Left colon (tissue), 2 donors: ENCODE measurements around the gene MTHFD1L. TPM values are rescaled to one million over a fixed set of nuclear protein-coding genes. Genes with fewer than 3 reads are reported as not detected.
A peak's percentile ranks its signal among the peaks of the same experiment; 100 is the strongest.

ENCODE experiments used
- ATAC-seq: fragments of 200-7000 bp; cut with Tn5 transposase; one replicate; pipeline ENCODE4 v1.9.1; 2020; ENCODE audit warnings: mild to moderate bottlenecking, moderate library complexity
- DNase-seq, 2 donors: peaks; one replicate each; pipeline ENCODE4 v3.0.0-alpha.2; 2020
- intact Hi-C, 2 donors: fragments of 100-400 bp; cut with DNase I in 1 of 2; cut with micrococcal nuclease in 1 of 2; formaldehyde crosslinking; loops; one replicate each; pipeline versions ENCODE4 v1.11.2 to v1.14.0; 2022; cut with DNase I, micrococcal nuclease
- total RNA-seq, 2 donors: library from RNA; stranded (reverse); fragmentation: NEBNext Ultra II Directional; extraction: Animal tissue kit (Norgen Biotek cat#: 25700); gene quantifications; one replicate each; pipeline ENCODE4 v1.2.1, GENCODE V29; 2021
- donor health status: DM: no; HTN: no; CAD: no.
- donor health status: DM: yes; HTN: yes; CAD: no.

The MTHFD1L gene
- total RNA-seq, 2 donors from 2014 or later, result 5.1 to 10.9 TPM

DNA sequence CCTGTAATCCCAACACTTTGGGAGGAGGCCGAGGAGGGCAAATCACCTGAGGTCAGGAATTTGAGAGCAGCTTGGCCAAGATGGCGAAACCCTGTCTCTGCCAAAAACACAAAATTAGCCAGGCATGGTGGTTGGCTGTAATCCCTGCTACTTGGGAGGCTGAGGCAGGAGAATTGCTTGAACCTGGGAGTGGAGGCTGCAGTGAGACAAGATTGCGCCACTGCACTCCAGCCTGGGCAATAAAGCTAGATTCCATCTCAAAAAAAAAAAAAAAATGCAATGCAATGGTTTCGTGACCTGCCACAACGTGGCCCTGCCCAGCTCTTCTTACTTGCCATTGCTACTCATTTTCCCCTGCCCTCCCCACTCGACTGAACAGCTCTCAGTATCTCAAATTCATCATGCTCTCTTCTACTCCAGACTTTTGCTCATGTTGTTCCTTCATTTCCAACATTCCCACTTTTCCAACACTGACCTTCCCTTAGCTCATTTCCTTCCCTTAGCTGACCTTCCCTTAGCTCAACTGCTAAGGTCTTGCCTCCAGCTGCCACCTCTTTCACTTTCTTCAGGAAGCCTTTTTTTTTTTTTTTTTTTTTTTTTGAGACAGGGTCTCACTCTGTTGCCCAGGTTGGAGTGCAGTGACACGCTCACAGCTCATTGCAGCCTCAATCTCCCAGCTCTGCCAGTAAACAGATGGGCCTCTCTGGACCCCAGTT, 2.1 kb upstream of the MTHFD1L start:
- DNase-seq, result no peak
- no peak for ATAC-seq
- intact Hi-C loops, result no loop called here

DNA sequence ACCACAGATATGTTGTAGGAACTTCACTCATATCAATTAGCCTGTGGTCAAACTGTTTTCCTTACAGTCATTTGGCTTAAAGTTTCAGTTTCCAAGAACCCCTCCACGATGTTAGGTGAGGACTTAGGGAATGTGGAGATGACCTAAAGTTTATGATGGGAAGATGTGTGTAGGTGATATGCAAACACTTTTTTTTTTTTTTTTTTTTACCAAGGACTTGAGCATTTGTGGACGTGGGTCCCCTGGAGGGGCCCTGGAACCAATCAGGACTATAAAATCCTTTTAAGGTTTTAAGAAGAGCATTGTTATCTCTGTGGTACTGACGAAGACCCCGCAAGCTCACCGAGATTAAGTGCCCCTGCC, 478 bp upstream of the MTHFD1L start:
- intact Hi-C loops, result no loop called here
- no peak for DNase-seq
- ATAC-seq, result no peak

DNA sequence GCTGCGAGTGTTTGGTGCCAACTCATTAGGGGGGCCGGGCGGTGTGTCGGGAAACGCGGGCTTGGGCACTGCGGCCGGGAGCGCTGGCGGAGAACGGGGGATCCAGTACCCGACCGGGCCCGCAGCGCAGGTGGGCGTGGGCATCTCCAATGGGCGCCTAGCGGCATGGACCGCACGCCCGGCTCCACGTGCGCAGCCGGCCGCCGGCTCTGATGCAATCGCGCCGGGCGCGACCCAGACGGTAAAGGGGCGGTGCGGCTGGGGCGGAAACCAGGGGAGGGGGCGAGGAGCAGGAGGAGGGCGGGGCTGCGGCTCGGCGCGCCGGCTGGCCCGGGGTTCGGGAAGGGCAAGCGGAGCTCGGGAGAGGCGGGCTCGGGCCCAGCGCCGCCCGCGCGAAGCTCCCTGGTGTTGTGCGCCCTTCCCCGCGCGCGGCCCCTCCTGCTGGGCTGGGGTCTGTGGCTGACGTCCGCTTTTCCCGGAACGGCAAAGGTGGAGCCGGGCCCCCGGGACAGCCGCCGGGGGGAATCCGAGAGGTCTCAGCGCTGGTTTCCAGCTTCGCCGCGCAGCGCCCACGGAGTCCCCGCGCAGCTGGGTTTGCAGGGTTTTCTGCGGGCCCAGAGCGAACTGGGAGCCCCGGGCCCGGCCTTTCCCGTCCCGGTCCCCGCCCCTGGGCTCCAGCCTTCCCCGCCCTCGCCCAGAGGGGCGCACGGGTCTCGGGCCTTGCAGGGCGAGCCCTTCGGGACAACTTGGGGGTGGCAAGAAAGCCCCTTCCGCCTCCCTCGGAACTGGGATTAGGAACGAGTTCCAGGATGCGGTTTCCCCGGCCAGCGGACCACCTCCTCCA, 867 bp downstream of the MTHFD1L start:
- intact Hi-C loops, result no loop called here

DNA sequence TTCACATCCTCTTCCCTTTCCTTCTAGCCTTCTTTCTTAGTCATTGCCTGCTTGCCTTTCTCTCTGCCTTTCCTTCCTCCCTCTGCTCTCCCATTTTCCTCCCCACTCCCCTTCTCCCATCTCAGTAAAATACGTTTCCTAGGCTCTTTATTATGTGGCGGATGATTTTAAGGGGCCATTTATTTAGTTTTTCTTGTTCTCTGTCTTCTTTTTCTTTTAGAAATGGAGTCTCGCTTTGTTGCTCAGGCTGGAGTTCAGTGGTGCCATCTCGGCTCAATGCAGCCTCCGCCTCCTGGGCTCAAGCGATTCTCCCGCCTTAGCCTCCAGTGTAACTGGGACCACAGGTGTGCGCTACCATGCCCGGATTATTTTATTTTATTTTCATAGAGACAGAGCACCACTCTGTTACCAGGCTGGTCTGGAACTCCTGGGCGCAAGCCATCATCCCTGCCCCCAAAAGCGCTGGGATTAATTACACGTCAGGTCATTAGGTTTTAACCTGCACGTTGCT, 1.5 kb downstream of the MTHFD1L start:
- intact Hi-C loops, result no loop called here
- DNase-seq, result no peak
- no peak for ATAC-seq

More for the DNA sequence above, 867 bp downstream of the MTHFD1L start:
- ATAC-seq (peak; percentile 79), DNase-seq (peak; percentile 79 to 81)

DNA sequence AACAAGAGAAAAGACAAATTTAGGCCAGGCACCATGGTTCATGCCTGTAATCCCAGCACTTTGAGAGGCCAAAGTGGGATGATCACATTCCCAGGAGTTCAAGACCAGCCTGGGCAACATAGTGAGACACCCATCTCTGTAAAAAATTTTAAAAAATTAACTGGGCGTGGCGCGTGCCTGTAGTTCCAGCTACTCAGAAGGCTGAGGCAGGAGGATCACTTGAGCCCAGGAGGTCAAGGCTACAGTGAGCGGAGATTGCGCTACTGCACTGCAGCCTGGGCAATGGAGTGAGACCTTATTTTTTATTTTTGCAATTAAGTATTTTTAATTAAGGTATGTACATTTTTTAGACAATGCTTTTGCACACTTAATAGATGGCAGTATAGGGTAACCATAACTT, 3.3 kb downstream of the MTHFD1L start:
- no peak for DNase-seq
- intact Hi-C loops, result no loop called here
- no peak for ATAC-seq

DNA sequence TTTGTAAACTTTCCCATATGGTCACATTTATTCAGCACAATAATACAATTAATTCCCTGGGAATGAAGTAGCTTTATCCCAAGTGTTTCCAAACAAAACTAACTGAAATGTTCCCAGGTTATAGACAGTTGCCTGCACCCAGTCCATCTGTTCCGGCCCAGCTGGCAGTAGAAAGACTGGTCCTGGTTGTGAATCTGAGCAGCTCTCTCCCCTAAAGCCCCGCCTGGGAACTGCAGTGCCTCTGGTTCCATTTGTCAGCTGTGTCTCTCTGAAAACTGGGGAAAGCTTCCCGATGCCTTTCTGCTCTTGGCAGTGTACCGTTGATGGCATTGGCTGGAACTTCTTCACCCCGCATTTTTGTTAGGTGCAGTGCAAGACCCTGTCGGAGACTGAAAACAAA, 8.7 kb downstream of the MTHFD1L start:
- no peak for ATAC-seq
- no peak for DNase-seq
- intact Hi-C loops, result no loop called here

DNA sequence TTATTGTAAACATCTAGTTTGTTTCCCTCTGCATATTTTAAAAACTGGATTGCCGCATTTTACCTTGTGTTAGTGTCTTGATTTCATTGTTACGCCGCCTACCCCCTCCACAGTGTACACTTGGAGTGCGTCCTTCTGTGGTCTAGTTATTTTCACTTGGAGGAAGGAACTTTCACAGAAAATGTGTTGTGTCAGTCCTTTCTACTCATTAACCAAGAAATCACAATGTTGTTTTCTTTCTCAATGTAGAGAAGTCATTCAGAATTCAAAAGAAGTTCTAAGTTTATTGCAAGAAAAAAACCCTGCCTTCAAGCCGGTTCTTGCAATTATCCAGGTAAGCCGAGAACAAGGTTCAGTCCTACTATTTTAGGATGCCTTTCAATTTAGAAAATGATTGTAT, 10.3 kb downstream of the MTHFD1L start:
- ATAC-seq (no peak), DNase-seq (no peak)
- intact Hi-C loops, result no loop called here

DNA sequence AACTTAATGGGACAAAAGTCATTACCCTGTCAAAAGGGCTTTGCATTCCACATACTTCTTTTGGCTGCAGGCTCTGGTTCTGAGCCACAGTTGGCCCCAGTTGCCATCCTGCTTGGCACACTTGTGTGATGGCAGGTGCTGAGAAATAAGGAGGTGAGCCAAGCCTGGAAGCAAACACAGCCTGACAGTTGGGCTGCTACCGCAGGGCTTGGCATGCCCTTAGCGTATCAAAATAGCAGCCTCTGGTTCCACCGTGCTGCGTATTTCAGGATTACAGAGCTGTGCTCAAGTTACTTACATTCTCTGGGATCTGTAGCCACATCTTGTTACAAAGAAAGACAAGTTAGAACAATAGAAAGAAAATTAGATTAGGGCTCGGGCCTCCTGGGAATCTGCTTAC, 11.1 kb downstream of the MTHFD1L start:
- DNase-seq, result peak; percentile 34 to 55
- peak; percentile 70 for ATAC-seq
- intact Hi-C loops, result no loop called here

DNA sequence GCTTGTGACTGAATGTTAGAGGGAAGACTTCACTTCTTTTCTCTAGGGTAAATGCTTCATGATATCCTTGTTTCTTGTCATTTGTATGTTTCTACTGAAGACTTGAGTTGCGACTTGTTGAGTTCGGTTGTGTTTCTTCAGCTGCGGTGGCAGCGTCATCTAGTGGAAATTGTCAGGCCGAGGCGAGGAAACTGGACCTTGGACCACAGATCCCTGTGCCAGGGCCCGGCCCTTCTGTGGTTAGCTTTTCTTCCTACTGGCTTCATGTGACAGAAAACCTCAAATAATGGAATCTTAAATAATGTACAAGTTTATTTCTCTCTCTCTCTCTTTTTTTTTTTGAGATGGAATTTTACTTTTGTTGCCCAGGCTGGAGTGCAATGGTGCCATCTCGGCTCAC, 12.4 kb downstream of the MTHFD1L start:
- peak; percentile 68 to 81 for DNase-seq
- intact Hi-C loops, result no loop called here
- peak; percentile 95 for ATAC-seq

DNA sequence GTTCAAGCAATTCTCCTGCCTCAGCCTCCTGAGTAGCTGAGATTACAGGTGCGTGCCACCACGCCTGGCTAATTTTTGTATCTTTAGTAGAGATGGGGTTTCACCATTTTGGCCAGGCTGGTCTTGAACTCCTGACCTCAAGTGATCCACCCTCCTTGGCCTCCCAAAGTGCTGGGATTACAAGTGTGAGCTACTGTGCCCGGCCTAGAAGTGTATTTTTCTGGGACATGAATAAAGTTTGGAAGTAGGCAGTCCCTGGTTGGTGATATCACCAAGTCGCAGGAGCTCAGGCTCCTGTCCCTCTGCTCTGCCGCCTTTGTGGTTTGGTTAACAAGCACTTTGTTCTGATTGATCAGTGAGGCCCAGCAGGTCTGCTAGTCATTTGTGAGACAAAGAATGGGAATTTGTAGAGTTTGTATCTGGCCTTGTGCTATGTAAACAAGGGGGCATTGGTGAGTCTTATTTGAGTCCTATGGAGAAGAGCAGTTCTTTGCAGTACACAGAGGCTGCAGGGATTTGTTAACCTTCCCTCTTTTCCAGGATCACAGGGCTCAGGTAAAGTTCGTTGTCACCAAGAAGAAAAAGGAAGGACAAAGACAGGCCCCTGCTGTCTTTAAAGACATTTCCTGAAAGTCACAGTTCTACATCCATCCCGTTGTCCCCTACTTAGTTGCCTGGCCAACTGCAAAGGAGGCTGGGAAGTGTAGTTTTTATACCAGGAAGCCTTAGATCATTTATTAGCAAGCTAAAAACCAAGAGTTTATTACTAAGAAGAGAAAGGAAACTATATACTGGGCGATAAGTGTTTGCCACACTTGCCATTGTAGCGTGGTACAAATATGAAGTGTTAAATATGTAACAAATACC, 13.1 kb downstream of the MTHFD1L start:
- intact Hi-C loops, result no loop called here
- DNase-seq, result no peak
- peak; percentile 12 for ATAC-seq

DNA sequence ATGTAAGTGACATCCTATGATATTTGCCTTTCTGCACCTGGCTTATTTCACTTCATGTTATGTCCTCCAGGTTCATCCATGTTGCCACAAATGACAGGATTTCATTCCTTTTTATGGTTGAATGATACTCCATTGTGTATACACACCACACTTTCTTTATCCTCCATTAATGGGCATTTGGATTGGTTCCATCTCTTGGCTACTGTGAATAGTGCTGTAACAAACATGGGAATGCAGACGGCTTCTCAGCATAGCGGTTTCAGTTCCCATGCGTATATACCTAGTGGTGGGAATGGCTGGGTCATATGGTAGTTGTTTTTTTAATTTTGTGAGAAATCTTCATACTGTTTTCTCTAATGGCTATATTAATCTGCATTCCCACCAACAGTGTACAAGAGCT, 14.8 kb downstream of the MTHFD1L start:
- DNase-seq (no peak), ATAC-seq (no peak)

DNA sequence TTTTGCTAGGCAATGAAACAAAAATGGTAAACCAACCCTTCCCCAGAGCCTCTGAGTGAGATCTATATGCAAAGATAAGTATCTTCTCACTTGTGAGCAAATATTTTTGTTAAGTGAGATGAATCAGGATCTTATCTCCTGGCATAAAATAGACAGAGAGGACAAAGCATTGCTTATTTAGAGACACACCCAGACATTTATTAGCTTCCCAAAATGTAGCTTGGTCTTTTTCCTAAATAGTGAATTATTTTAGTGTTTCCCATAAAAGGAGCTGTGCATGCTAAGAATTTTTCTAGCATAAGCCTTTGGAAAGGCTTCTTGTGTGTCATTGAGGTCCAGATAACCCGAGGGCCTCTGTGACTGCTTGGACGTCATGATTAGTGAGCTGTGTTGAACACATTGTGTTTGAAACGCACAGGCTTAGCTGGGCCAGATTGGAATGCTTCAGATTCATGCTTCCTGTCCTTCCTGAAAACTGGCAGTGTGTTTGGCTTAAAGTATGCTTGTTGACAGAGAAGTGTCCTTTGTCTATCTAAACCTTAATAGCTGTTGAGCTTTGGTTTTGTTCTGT, 16.5 kb downstream of the MTHFD1L start:
- ATAC-seq (no peak), DNase-seq (no peak)
- intact Hi-C loops, result no loop called here

More for the DNA sequence above, 14.8 kb downstream of the MTHFD1L start:
- intact Hi-C loops, result no loop called here

DNA sequence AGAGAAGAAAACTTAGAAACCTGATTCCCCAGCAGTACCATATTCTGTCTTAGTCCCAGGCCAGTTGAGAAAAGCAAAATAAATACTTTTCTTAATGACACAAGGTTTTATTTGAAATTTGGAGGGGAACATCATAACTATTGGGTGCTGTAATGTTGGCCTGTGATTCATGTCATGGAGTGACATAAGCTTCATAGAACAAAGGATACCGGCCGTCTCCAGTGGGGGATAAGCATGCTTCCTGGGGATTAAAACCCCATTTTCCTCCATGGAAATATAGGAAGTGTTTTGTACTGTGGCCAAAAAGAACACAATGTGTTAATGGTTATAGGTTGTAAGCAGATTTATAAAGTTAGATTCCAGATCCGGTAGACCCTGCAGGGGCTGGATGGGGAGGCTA, 18.0 kb downstream of the MTHFD1L start:
- intact Hi-C loops, result no loop called here
- DNase-seq, result no peak
- no peak for ATAC-seq

DNA sequence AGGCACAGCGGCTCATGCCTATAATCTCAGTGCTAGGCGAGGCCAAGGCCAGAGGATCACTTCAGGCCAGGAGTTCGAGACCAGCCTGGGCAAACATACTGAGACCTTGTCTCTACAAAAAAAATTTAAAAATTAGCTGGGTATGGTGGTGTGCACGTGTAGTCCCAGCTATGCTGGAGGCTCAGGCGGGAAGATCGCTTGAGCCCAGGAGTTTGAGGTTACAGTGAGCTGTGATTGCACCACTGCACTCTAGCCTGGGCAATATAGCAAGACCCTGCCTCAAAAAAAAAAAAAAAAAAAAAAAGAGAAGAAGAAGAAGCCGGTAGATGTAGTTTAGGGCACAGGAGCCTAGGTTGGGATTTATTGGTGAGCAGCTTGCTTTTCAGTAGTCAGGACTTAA, 20.7 kb downstream of the MTHFD1L start:
- intact Hi-C loops, result no loop called here
- DNase-seq, result no peak
- ATAC-seq, result no peak

DNA sequence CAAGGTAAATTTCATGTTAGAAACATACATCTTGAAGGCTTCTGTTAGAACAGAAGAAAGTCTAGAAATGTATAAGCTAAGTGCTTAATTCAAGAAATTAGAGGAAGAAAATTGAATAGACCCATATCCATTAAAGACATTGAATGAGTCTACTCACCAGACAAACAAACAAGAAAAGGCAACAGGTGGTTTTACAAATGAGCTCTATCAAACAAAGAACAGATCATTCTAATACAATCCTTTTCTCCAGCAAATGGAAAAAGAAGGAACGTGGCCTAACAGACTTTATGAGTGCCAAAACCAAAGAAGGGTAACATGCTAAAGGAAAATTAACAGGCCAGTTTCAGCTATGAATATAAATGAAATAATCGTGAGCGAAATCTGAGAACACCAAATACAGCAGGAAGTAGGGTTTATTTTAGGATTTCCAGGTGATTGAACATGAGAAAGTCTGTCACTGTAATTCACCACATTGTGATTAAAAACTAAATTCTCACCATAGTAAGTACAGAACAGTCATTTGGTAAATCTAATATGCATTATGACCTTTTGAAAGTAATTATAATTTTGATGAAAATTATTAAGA, 22.6 kb downstream of the MTHFD1L start:
- ATAC-seq (no peak), DNase-seq (no peak)
- intact Hi-C loops, result no loop called here

DNA sequence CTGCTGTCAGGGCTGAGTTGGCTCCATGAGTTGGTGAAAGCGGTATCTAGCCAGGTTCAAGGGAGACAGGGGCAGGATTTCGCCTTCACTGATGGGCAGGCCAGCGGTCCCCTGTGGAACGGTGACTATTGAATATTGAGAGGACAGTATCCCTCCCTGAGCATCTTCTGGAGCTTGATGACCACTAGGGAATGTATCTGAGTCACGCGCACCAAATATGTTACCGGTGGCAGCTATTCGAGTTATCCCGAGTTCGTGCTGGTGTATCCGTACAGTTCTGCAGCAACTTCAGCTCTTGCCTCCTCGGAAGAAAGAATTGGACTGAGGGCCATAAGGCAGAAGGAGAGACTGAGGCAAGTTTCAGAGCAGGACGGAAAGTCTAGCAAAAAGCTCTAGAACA, 24.8 kb downstream of the MTHFD1L start:
- DNase-seq, result no peak
- intact Hi-C loops, result loop anchor here (5.0 to 10.0 kb wide), 2 partner anchors 124 to 442 kb away; no protein-coding TSS in a partner anchor
- ATAC-seq, result no peak

DNA sequence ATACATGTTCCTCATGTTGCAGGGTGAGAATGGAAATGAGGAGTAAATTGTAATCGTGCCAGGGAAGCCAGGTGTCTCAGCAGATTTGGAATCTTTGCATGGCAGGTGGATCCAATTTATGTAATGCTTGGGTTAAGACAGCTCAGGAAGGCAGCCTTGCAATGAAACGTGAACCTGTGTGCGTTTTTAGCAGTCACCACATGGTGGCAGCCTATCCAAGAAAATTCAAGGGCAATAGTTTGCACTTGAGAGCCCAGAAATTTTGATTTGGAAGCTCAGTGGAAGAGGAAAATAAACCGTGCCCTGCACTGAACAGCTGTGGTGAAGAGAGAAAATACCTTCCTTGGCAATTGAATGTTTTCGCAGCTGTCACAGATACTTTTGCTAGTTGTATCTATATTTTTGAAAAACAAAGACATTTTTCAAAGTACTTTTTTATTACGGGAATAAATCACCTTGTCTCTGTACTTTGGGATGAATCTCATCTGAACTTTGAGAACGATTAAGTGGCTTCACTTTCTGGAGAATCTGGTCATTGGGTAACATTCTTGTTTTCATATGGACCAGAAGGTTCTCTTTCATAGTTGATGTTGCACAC, 26.5 kb downstream of the MTHFD1L start:
- ATAC-seq (peak; percentile 71), DNase-seq (peak; percentile 31 to 72)
- intact Hi-C loops, result loop anchor here (5.0 to 10.0 kb wide), 2 partner anchors 123 to 440 kb away; no protein-coding TSS in a partner anchor

DNA sequence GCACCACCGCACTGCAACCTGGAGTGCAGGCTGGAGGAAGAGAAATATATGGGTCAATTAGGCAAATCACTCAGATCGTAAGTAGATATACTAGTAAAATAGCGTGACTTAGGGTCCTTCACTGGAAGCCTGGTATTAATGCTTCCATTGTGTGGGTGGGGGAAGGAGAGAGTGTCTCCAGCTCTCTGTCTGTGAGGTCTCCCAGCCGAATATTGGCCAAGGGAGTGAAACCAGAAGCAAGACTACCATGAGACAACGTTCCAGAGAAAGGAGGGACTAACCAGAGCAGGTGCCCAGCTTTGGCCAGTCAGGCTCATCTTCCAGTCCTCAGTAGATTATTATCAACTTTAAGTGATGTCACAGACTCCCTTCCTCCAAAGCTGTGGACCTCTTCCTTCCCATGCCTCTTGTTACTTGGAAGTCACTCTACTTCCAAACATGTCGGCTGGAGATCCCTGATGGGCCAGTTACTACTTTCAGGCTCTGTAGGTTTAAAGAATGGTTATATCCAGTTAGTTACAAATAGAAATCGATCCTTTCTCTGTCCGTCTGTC, 28.8 kb downstream of the MTHFD1L start:
- ATAC-seq (no peak), DNase-seq (no peak)
- intact Hi-C loops, result loop anchor here (5.0 to 10.0 kb wide), 2 partner anchors 121 to 438 kb away; no protein-coding TSS in a partner anchor
